GM12891 (cell line): ENCODE measurements around the gene EBF4.
A peak's percentile ranks its signal among the peaks of the same experiment; 100 is the strongest.
"Not testable (repeated sequence)": the region's sequence is repeated elsewhere in the genome, so short reads cannot be mapped to it uniquely, and the experiment has no call there.

ENCODE experiments used
- DNase-seq: peaks from one replicate; pipeline ENCODE4 v3.0.0; 2011; ENCODE audit warnings: low spot score; ENCODE audit not compliant: insufficient read length
- FAIRE-seq: peaks from 2 replicates; lab custom pipeline; 2011; peaks lifted over from hg19 to GRCh38; lab: Jason Lieb, UNC
- PAX5 ChIP-seq: IDR thresholded peaks from 2 replicates; pipeline ENCODE4 v1.6.1; 2011; ENCODE audit warnings: low read length, moderate library complexity, mild to moderate bottlenecking; ENCODE audit not compliant: insufficient read depth, severe bottlenecking
- POLR2A ChIP-seq: IDR thresholded peaks from 2 replicates; pipeline ENCODE4 v1.6.1; 2011; ENCODE audit warnings: low read depth, low read length, control low read depth
- POLR2AphosphoS5 ChIP-seq: IDR thresholded peaks from 2 replicates; pipeline ENCODE4 v1.6.1; 2011; ENCODE audit warnings: low read depth, low read length, control low read depth
- POU2F2 ChIP-seq: IDR thresholded peaks from 2 replicates; pipeline ENCODE4 v1.6.1; 2011; ENCODE audit warnings: low read depth, mild to moderate bottlenecking, control low read depth, low read length, moderate library complexity
- SPI1 ChIP-seq: IDR thresholded peaks from 2 replicates; pipeline ENCODE4 v1.6.1; 2011; ENCODE audit warnings: low read depth, low read length, control low read depth
- TAF1 ChIP-seq: IDR thresholded peaks from 2 replicates; pipeline ENCODE4 v1.6.1; 2011; ENCODE audit warnings: low read depth, low read length, control low read depth

Gene EBF4

GRCh38 chr20:2692886-2693285, 306 bp downstream of the EBF4 start:
- peak; percentile 58 for DNase-seq
- no peak for FAIRE-seq
- TF ChIP-seq PAX5 (no peak), TAF1 (no peak), SPI1 (no peak), POU2F2 (no peak), POLR2AphosphoS5 (no peak), POLR2A (no peak)

- DNase-seq: peak; percentile 56
- TF ChIP-seq POU2F2: no peak
- TF ChIP-seq PAX5: no peak
- no peak for TF ChIP-seq POLR2A
- no peak for TF ChIP-seq POLR2AphosphoS5
- no peak for FAIRE-seq
These were observed 867 bp downstream of the EBF4 start for GRCh38 chr20:2693286-2694007.

DNA sequence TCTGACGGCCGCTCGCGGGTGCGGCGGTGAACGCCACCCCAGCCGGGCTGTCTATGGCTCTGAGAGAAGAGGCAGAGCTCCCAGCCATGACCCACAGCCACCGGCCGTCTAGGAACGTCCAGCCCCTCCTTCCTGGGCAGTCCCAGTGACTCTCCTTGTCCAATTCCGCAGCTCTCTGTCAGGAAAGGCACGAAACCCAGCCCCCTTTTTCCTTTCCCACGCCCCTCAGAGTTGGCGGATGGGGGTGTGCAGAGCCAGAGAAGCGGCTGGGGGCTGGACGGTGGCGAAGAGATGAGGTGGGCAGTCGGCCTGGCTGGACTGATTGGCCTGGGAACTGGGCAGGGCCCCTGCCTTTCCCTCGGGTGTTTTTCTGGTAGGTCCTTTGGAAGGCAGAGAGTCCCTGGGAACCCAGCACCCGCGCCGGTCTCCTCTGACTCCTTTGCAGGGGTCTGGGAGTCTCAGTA, 1.5 kb downstream of the EBF4 start:
- TF ChIP-seq POLR2AphosphoS5 (no peak), PAX5 (no peak), TAF1 (no peak)
- FAIRE-seq (no peak), DNase-seq (no peak)

DNA sequence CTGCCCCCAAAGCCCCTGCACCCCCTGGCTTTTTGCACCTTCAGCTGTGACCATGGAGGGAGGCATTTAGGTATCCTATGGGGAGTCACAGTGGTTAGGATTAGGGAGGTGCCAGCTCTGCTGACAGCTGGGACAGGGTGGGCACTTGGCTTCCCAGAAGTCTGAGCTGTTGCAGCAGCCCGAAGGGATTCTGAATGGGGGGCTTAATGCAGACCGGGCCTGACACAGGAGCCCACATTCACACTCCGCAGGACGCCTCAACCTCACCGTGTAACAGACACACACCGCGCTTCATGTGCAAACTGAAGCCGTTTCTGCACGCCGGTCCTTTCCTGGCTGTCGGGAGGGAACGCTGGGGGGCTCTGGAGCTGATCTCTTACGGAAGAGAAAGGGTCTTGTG, 1.9 kb downstream of the EBF4 start:
- no peak for TF ChIP-seq POLR2A
- TF ChIP-seq POLR2AphosphoS5: no peak
- no peak for TF ChIP-seq PAX5
- TF ChIP-seq SPI1: no peak
- no peak for TF ChIP-seq TAF1
- no peak for TF ChIP-seq POU2F2
- no peak for FAIRE-seq
- no peak for DNase-seq

- DNase-seq (no peak), FAIRE-seq (no peak)
- no peak for TF ChIP-seq POLR2A
- no peak for TF ChIP-seq PAX5
- no peak for TF ChIP-seq SPI1
- TF ChIP-seq TAF1: no peak
- no peak for TF ChIP-seq POLR2AphosphoS5
- no peak for TF ChIP-seq POU2F2
These were observed 2.8 kb downstream of the EBF4 start for GRCh38 chr20:2695206-2695983.

DNA sequence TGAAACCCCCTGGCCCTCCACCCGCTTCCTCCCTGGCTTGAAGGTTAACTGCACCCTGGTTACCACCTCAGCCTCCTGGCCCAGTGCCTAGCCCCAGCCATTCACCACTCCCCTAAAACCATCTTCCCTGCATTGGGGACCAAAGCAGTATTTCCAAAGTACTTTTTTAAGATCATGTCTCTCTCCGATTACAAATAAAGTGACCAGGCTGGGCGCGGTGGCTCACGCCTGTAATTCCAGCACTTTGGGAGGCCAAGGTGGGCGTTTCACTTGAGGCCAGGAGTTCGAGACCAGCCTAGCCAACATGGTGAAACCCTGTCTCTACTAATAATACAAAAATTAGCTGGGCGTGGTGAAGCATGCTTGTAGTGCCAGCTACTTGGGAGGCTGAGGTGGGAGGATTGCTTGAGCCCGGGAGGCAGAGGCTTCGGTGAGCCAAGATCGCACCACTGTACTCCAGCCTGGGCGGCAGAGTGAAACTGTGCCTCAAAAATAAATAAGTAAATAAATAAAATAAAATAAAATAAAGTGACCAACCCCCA, 3.5 kb downstream of the EBF4 start:
- DNase-seq, FAIRE-seq: not testable (repeated sequence)

DNA sequence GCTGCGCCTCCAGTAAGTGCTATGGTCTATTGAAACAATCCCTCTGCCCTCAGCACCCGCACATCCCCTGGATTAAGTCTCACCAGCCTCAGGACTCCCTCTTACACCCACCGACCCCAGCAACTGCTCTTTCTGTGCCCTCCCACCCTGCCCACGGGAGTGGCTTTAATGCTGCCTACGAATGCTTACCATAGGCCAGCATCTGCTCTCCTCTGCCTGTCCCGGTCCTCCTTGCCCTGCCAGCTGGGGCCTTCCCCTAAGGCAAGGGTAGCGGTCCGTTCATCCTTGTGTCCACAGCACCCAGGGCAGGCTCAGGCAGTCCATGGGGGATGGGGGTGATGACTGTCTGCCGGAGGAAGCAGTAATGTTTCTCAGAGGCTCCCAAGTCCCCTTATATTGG, 4.1 kb downstream of the EBF4 start:
- no peak for DNase-seq
- TF ChIP-seq PAX5 (no peak), POU2F2 (no peak), SPI1 (no peak), POLR2AphosphoS5 (no peak), POLR2A (no peak), TAF1 (no peak)
- no peak for FAIRE-seq

DNA sequence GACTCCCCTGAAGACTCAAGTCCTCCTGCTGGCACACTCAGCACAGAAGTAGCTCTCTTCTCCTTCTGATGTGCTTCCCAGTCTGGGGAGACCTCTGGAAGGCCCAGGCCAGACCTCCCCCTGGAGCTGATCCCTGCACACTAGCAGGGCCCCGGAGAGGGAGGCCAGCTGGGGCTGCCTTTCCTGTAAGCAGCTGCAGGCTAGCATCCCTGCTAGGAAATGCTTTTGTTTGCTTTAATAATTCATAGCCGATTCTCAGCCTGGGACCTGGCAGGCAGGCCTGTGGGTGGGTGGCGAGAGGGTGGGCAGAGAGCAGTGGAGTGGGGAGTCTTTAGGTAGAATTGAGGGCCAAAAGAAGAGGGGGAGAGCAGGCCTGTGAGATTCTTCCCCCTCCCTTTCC, 5.2 kb downstream of the EBF4 start:
- FAIRE-seq (no peak), DNase-seq (no peak)
- TF ChIP-seq TAF1 (no peak), POLR2AphosphoS5 (no peak), SPI1 (no peak), PAX5 (no peak), POLR2A (no peak), POU2F2 (no peak)

DNA sequence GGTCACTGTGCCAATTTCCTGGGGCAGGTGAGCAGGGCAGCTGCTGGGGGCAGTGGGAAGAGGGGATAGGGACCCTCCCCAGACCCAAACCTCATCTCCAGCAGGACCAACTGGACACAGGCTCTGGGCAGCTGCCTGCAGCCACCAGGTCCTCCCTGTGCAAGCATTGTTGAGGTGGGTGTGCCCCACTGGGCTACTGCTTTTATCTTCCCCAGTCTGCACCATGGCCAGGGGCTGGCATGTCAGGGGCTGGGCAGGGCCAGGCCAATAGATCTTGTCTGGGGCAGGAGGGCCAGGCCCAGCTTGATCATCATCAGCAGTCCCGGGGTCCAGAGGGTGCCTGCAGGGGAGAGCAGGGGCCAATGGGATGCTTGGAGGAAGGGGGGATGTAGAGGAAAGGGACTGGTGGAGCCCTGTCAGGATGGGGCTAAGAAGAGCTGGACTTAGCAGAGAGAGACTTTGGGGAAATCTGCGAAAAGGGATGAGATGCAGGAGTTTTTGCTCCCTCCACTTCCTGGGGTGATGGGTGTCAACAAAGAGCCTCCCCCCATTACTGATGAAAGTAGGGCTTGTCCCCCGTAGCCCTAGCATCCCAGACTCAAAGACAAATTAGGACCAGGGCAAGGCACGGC, 5.7 kb downstream of the EBF4 start:
- FAIRE-seq (no peak), DNase-seq (no peak)
- TF ChIP-seq TAF1: no peak
- no peak for TF ChIP-seq POU2F2
- no peak for TF ChIP-seq PAX5
- TF ChIP-seq SPI1: no peak
- no peak for TF ChIP-seq POLR2AphosphoS5
- no peak for TF ChIP-seq POLR2A

GRCh38 chr20:2698912-2699311, 6.3 kb downstream of the EBF4 start:
- TF ChIP-seq POLR2A (no peak), POLR2AphosphoS5 (no peak), TAF1 (no peak), PAX5 (no peak), SPI1 (no peak), POU2F2 (no peak)
- no peak for DNase-seq
- FAIRE-seq: no peak
